Measurements from ENCODE around the gene FCER1G. TPM values are rescaled to one million over a fixed set of nuclear protein-coding genes. Genes with fewer than 3 reads are reported as not detected.

Gene FCER1G
- total RNA-seq, 4 donors from 2014 or later = 39.6 to 510 (median 152) TPM

DNA sequence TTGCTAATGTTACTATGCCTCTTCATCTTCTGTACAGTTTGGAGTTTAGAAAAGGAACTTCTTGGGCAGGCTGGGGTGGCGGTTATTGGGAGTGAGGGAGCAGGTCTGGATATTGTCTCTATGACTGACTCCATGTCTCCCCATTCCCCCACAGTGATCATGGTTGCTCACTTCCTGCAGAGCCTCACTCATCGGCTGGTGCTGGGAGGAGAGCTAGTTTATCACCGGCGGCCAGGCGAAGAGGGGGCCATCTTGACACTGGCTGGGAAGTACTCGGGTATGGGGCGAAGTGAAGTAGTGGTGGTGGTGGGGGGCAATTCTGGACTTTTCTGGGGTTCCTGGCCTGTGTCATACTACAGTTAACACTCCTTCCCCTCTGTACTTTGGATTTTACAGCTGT, 12.9 kb downstream of the FCER1G start:
- TF ChIP-seq, protein P1, sequence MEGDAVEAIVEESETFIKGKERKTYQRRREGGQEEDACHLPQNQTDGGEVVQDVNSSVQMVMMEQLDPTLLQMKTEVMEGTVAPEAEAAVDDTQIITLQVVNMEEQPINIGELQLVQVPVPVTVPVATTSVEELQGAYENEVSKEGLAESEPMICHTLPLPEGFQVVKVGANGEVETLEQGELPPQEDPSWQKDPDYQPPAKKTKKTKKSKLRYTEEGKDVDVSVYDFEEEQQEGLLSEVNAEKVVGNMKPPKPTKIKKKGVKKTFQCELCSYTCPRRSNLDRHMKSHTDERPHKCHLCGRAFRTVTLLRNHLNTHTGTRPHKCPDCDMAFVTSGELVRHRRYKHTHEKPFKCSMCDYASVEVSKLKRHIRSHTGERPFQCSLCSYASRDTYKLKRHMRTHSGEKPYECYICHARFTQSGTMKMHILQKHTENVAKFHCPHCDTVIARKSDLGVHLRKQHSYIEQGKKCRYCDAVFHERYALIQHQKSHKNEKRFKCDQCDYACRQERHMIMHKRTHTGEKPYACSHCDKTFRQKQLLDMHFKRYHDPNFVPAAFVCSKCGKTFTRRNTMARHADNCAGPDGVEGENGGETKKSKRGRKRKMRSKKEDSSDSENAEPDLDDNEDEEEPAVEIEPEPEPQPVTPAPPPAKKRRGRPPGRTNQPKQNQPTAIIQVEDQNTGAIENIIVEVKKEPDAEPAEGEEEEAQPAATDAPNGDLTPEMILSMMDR (IDR thresholded peaks at IDR 0.05; ENCODE audit: low read depth) = no peak

DNA sequence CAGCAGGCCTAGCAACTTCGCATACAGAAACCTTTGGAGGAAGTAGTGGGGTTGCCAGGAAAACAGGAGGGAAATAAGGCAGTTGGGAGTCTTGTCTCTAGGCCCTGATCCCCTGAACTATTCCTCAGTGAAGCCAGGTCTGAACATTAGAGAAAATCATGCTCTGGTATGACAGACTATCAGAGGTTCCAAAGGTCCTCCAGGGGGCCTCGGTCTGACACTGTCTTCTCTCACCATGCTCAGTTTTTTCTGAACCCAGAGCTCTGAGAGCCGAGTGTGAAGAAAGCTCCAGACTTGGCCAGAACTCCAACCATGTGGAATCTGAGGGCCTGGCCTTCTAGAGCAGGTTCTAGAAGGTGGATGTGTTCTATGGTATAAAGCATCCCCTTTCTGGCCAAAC, 14.8 kb downstream of the FCER1G start:
- TF ChIP-seq, protein P1 (IDR thresholded peaks at IDR 0.05; ENCODE audit: low read depth) = no peak

DNA sequence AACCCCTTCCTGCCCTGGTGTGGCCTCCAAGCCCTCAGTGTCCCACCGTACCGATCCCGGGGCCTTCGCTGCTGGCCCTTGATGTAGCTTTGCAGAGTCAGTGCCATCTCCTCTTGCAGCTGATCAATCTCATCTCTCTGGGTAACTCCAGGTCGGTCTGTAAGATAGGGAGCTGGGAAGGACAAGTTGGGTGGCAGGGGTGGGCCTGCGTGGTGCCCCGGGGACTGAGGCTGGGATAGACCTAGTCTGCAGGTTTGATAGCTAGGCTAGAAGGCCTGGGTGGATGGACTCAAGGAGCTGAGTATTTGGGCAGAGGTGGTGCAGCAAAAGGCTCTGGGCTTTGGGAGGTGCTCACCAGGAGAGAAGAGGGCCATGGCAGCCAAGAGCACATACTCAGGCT, 15.7 kb downstream of the FCER1G start:
- TF ChIP-seq, protein P1 (IDR thresholded peaks at IDR 0.05; ENCODE audit: low read depth) = no peak

DNA sequence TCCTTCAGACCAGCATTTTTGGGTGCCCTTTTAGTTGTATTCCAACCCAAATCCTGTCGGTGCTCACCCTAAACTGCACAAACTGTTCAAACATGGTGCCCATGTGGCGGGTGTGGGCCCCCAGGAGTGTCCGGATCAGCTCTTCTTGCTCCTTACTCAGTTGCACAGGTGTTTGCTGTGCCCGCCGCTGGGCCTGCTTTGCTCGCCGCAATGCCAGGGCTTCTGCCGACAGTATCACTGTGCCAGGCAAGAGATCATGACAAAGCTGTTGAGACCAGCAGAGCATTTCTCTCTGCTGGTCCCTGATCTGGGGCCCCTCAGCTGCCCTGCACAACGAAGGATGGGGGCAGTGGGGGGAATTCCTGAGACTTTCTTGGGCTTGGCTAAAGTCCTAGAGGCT, 18.0 kb downstream of the FCER1G start:
- TF ChIP-seq, protein P1 (IDR thresholded peaks at IDR 0.05; ENCODE audit: low read depth) = no peak

DNA sequence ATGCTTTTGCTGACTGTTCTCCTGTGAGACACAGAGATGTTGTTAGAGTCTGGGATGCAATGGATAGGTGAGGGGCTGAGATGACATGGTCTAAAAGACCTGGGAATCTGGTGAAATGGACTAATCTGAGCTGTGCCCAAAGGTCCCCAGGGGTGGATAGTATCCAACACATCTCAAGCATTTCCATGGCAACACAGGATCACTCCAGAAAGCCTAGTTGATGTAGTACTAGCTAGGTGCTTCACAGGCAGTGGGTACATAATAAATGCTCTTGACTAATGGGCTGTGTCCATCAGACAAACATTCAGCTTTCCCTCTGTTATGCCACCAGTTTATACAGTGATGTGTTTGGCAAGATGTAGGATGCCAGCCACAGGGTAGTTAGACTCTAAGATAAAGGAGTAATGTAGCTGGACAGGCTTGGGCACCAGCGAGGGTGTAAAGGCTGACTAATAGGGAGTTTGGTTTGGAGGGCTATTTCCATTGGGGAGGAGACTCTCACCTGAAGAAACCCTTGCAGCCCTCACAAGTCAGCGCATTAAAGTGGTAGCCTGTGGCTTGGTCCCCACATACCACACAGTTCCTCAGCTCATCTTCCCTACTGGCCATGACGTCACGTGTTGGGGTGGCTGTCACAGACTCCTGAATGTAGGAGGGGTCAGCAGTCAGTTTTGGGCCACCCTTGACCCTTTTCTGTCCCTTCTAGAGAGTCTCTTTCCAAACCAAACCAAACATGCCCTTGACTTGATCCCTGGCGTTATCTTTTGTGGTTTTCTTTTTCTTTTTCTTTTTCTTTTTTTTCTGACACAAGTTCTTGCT, 21.1 kb downstream of the FCER1G start:
- TF ChIP-seq, protein P1 (IDR thresholded peaks at IDR 0.05; ENCODE audit: low read depth) = no peak

DNA sequence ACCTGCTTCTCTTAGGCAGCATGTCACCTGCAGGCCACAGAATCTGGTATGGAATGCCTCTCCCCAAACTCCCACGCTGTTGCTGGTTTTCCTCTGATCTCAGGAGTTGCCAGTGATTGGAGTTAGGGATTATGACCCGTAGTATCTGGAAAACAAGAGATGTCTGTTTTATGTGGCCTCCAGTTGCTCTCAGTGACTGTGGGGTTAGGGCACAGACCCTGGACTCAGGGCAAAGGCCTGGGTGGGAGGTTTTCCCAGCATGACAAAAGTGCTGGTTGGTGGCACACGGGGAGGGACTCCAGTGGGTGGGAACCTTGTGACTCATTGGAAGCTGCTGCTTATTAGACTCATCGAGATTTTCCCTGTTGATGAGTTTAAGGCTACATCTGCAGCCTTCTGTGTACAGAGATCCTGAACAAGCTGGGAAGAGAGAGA, 23.0 kb downstream of the FCER1G start, which contains the start of gene NR1I3:
TSS of gene NR1I3 (minus strand) at position 165 of the 435 bp plus-strand sequence. CDS start 1,638 bp downstream, outside the sequence.
- TF ChIP-seq, protein P1 (IDR thresholded peaks at IDR 0.05; ENCODE audit: low read depth) = no peak

DNA sequence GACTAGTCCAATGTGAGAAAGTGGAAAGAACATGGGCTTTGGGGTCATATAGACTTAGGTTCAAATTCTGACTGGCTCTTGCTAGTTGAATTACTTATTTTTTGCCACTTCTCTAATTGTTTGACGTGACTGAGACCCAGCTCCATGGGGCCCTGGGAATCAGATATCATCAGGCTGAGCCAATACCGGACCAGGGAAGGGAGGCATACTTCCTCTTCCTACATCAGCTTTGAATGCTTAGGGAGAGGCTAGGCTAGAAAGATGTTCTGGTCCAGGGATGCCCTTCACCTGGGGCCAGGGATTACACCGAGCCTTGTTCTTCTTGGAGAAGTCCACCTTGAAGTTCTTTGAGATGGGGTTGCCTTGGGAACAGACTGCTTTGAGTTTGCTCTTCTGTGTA, 26.6 kb downstream of the FCER1G start:
- TF ChIP-seq, protein P1 (IDR thresholded peaks at IDR 0.05; ENCODE audit: low read depth) = no peak
